GM18507 (cell line): ENCODE measurements around the gene ST8SIA5.

Experiments
- DNase-seq: peaks from one replicate; pipeline ENCODE4 v3.0.0; 2011; ENCODE audit warnings: low read depth; ENCODE audit not compliant: insufficient read length; ENCODE audit errors: extremely low spot score
- FAIRE-seq: peaks from 2 replicates; lab custom pipeline; 2011; peaks lifted over from hg19 to GRCh38; lab: Jason Lieb, UNC

Gene ST8SIA5

DNA sequence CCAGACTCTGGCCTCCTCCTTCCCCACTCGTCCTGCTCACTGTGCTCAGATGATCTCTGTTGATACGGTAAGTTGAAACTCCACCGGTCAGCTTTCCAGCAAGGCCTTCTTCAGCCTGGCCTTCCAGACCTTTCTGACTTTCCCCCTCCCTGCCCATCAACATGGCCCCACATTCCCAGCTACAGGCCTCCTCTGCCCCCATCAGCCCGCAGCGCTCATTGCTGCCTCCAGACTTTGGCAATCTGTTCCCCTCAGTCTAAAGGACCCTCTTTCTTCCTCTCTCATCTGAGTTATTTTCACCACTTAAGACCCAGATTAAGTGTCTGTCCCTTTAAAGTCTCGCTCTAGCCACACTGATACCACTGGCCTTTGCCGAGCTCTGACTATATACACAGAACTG is 110.4 kb downstream of the ST8SIA5 start:
- FAIRE-seq (no peak), DNase-seq (no peak)

GRCh38 chr18:46642561-46642960 is 114.3 kb downstream of the ST8SIA5 start:
- FAIRE-seq (no peak), DNase-seq (no peak)

GRCh38 chr18:46641917-46642316 is 114.9 kb downstream of the ST8SIA5 start:
- DNase-seq: no peak

DNA sequence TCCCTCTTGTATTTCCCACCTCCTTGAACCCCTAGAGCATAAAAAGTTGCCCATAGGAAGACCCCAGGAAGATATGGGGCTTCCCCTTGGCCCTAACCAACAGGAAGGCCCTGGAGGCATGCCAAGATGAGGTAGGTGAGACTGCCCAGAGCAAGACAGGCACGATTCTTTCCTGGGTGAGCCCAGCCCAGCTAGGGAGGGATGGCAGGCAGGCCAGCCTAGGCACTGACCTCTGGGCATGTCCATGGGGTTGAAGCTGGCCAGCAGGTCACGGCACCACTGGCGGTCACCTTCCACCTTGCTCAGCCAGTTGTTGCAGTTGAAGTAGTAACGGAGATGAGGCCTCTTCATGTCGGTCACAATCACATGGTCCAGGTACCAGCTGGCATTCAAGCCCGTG is 117.5 kb downstream of the ST8SIA5 start:
- DNase-seq (no peak), FAIRE-seq (no peak)

More at GRCh38 chr18:46641917-46642316, 114.9 kb downstream of the ST8SIA5 start:
- FAIRE-seq: no peak

GRCh38 chr18:46636040-46636630 is 120.7 kb downstream of the ST8SIA5 start:
- no peak for FAIRE-seq
- no peak for DNase-seq

DNA sequence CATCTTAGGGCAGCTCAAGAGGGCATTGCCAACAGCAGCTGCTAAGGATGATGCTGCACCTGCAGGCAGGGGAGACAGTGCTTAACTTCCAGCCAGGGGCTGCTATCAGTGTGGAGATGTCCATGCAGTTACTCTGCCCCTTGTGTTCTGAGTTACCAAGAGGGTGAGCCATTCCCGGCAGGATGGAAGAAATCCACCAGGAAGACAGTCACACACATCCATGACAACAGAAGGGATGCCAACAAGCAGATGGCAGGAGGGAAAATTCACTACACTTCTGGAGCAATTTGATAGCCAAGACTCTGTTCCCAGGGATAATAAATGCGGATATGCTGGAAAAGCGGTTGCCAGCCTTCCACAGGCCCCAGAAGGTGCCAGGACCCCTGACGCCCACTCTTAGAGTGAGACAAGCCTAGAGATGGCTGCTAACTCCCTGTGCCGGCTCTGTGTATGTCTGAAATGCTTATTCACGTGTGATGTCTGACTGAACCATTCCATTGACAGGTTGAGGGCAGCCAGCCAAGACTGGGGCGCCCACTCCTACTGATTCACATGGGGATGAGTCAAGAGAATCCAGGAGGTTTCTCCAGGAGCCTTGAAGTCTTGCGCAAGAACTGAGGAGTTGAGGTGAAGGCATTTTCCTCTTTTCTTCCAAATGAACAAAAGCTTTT is 124.3 kb downstream of the ST8SIA5 start:
- FAIRE-seq (no peak), DNase-seq (no peak)

DNA sequence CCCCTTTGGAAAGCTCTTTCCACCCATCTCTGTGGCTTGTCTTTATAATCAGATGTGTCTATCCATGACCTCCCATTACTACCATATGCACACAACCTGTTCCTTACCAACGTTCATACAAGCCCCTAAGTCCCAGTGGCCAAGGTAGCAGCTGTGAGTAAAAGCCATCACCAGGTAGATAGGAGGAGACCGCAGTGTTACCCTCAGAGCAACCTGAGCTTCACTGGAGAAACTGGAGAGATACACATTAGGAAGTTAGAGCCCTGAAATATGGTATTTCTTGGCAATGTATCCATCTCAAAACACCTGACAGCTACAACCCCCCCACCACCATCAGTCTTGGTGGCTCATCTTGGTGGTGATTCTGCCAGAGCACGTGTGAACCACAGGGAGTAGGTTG is 125.9 kb downstream of the ST8SIA5 start:
- DNase-seq (no peak), FAIRE-seq (no peak)

GRCh38 chr18:46630160-46630559 is 126.7 kb downstream of the ST8SIA5 start:
- DNase-seq: no peak

DNA sequence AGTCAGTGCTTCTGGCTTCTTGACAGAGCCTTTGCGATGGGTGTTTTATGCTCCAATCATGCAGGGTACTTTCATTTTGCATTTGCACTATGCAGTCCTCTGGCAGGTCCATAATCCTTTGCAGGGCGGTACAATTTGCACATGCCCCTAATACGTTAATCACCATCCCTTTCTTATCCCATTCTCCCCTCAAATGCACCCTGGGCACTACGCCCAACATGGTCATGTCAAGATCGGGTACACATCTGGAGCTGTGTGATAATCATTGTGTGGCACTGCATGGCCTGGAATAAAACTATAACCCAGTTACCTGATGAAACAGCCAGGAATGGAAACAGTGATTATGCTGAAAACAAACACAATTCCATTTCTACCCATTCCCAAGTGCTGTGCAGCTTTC is 127.5 kb downstream of the ST8SIA5 start:
- FAIRE-seq: no peak

More at GRCh38 chr18:46630160-46630559, 126.7 kb downstream of the ST8SIA5 start:
- FAIRE-seq: no peak

DNA sequence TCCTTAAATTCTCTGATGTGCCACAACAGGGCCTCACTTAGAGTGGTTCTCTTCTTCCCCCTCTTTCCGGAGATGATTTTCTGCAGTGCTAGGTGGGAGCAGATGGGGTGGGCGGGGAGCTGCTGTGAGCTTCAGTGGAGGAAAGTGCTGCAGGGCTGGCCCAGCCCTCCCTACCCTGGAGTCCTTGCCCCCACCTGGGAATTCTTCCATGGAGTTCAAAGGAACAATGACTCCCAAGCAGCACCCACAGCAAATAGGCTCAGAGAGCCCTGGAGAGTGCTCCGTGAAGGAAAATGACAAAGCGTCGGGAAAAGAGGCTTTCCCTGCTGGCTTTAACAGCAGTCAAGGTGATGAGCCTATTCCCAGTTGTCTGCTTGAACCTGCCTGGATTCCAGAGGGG is 128.6 kb downstream of the ST8SIA5 start:
- DNase-seq: no peak
- FAIRE-seq: no peak

More for the DNA sequence above, 127.5 kb downstream of the ST8SIA5 start:
- DNase-seq: no peak

- FAIRE-seq (no peak), DNase-seq (no peak)
Observed at GRCh38 chr18:46627136-46627535, 129.7 kb downstream of the ST8SIA5 start.

GRCh38 chr18:46625069-46625468 is 131.8 kb downstream of the ST8SIA5 start:
- no peak for FAIRE-seq
- no peak for DNase-seq

GRCh38 chr18:46624127-46624526 is 132.7 kb downstream of the ST8SIA5 start:
- no peak for FAIRE-seq
- DNase-seq: no peak

- FAIRE-seq (no peak), DNase-seq (no peak)
Observed at GRCh38 chr18:46623541-46623940, 133.3 kb downstream of the ST8SIA5 start.

GRCh38 chr18:46622999-46623398 is 133.9 kb downstream of the ST8SIA5 start:
- DNase-seq (no peak), FAIRE-seq (peak; percentile 47)

- no peak for FAIRE-seq
- no peak for DNase-seq
Observed at GRCh38 chr18:46622451-46622850, 134.4 kb downstream of the ST8SIA5 start.

GRCh38 chr18:46621871-46622270 is 135.0 kb downstream of the ST8SIA5 start:
- no peak for DNase-seq
- FAIRE-seq: no peak

DNA sequence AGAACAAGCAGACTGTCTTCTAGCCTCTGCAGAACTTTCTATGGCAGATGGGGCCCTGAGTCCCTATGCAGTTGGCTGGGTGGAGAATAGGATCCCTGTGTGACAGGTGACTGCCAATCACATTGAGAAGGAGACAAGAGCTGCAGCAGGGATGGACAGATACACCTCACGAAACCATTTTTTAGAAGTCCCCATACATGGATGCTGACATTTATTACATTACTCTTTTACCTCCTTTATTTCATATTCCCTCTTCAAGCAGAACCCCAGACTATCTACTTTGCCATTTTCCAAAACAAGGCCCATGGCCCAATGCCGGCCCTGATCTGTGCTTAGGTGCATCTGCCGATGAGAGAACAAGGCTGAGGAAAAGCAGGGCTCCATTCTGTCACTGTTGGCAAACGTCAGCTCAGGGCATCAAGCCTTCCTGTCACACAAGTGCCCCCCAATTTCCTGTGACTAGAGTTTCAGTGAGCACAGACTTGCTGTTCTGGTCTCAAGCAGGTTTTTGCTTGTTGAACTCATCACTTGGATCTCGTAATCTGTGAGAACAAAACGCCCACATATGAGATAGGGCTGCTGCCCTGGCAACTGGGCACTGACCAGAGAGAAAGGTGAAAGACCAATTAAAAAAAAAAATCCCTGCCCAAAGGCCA is 135.6 kb downstream of the ST8SIA5 start:
- no peak for DNase-seq
- FAIRE-seq: no peak

- FAIRE-seq (no peak), DNase-seq (no peak)
Observed at GRCh38 chr18:46619559-46619958, 137.3 kb downstream of the ST8SIA5 start.
